Liver (tissue), 3 donors: ENCODE results near the gene CCNY.

Experiments
- EGR1 ChIP-seq, 2 donors: IDR thresholded peaks; 2 replicates each; pipeline ENCODE4 v1.6.1; 2016 to 2018; ENCODE audit warnings: antibody characterized with exemption in 2 of 2, low read depth in 2 of 2
- FOXA1 ChIP-seq: IDR thresholded peaks from 2 replicates; pipeline ENCODE4 v1.6.1; 2016; ENCODE audit warnings: antibody characterized with exemption
- SP1 ChIP-seq: IDR thresholded peaks from 2 replicates; pipeline ENCODE4 v1.6.1; 2018; ENCODE audit warnings: antibody characterized with exemption, mild to moderate bottlenecking
- TF ChIP-seq, protein P1 (sequence below): fragments of 150-350 bp; IDR thresholded peaks from 2 replicates; pipeline ENCODE4 v1.5.1; 2017; ENCODE audit warnings: improper control_type of control experiment, low read depth, low read length; ENCODE audit not compliant: missing input control
- donor health status: healthy.
- donor health status: healthy.

DNA sequence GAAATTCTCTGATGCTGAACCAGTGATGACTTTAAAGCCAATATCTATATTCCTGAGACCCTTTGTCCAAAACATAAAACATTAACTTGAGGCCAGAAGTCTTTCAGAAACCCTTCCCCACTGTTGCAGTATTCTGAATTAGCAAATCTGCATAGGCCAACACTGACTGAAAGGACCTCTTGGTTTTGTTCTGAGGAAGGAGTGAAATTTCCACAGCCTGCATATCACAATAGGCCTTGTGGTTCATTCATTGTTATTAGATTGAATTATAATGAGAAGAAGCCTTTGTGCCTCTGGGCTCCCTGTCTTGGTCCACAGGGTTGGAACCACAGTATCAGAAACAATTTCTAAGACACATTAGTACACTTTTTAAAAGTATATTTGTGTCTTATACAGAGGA lies 90.3 kb downstream of the CCNY start:
- TF ChIP-seq, protein P1, sequence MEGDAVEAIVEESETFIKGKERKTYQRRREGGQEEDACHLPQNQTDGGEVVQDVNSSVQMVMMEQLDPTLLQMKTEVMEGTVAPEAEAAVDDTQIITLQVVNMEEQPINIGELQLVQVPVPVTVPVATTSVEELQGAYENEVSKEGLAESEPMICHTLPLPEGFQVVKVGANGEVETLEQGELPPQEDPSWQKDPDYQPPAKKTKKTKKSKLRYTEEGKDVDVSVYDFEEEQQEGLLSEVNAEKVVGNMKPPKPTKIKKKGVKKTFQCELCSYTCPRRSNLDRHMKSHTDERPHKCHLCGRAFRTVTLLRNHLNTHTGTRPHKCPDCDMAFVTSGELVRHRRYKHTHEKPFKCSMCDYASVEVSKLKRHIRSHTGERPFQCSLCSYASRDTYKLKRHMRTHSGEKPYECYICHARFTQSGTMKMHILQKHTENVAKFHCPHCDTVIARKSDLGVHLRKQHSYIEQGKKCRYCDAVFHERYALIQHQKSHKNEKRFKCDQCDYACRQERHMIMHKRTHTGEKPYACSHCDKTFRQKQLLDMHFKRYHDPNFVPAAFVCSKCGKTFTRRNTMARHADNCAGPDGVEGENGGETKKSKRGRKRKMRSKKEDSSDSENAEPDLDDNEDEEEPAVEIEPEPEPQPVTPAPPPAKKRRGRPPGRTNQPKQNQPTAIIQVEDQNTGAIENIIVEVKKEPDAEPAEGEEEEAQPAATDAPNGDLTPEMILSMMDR = no peak
- TF ChIP-seq SP1 (no peak), EGR1 (IDR thresholded peaks at IDR 0.05; ENCODE audit: low read depth in 2 of 2) (no peak), FOXA1 (no peak)
